Astrocyte (in vitro differentiated cells and primary cell): Measurements from ENCODE around the gene GKN1.

Source experiments
- CTCF ChIP-seq: IDR thresholded peaks from 2 replicates; pipeline ENCODE4 v1.5.1; 2011; ENCODE audit warnings: low read depth, mild to moderate bottlenecking, inconsistent platforms, low read length, moderate library complexity; ENCODE audit not compliant: insufficient read depth
- EZH2 ChIP-seq: IDR thresholded peaks from 2 replicates; pipeline ENCODE4 v1.6.1; 2012; ENCODE audit warnings: mild to moderate bottlenecking, low read length, inconsistent platforms; ENCODE audit not compliant: insufficient read depth

GRCh38 chr2:68980956-68981355 lies 6.5 kb downstream of the GKN1 start:
- TF ChIP-seq CTCF (no peak), EZH2 (no peak)
